ENCODE data around the gene SOS2.
A peak's percentile ranks its signal among the peaks of the same experiment; 100 is the strongest.

SOS2 gene

GRCh38 chr14:50072395-50072794, 159.0 kb downstream of the SOS2 start:
- H3K4me3 ChIP-seq (replicated peaks in 1 of 2; ENCODE audit: low read depth in 2 of 2, low read length in 2 of 2), result no peak overlapping the region
- DNase-seq (ENCODE audit: low read depth in 2 of 2), result no peak
- TF ChIP-seq CTCF (IDR thresholded peaks at IDR 0.05; ENCODE audit: low read depth, low read length), result no peak

- no peak overlapping the region for H3K4me3 ChIP-seq (replicated peaks in 1 of 2; ENCODE audit: low read depth in 2 of 2, low read length in 2 of 2)
- TF ChIP-seq CTCF (IDR thresholded peaks at IDR 0.05; ENCODE audit: low read depth, low read length), result no peak
- no peak for DNase-seq (ENCODE audit: low read depth in 2 of 2)
Observed at GRCh38 chr14:50070840-50071548, 160.4 kb downstream of the SOS2 start.

GRCh38 chr14:50070230-50070629, 161.1 kb downstream of the SOS2 start:
- TF ChIP-seq CTCF (IDR thresholded peaks at IDR 0.05; ENCODE audit: low read depth, low read length), result no peak
- H3K4me3 ChIP-seq (replicated peaks in 1 of 2; ENCODE audit: low read depth in 2 of 2, low read length in 2 of 2), result no peak overlapping the region
- no peak for DNase-seq (ENCODE audit: low read depth in 2 of 2)

- no peak for DNase-seq (ENCODE audit: low read depth in 2 of 2)
- H3K4me3 ChIP-seq (replicated peaks in 1 of 2; ENCODE audit: low read depth in 2 of 2, low read length in 2 of 2), result no peak overlapping the region
- TF ChIP-seq CTCF (IDR thresholded peaks at IDR 0.05; ENCODE audit: low read depth, low read length), result no peak
Observed at GRCh38 chr14:50069325-50069724, 162.1 kb downstream of the SOS2 start.

- DNase-seq (ENCODE audit: low read depth in 2 of 2), result no peak
- no peak overlapping the region for H3K4me3 ChIP-seq (replicated peaks in 1 of 2; ENCODE audit: low read depth in 2 of 2, low read length in 2 of 2)
- no peak for TF ChIP-seq CTCF (IDR thresholded peaks at IDR 0.05; ENCODE audit: low read depth, low read length)
Observed at GRCh38 chr14:50068496-50068895, 162.9 kb downstream of the SOS2 start.

- TF ChIP-seq CTCF (IDR thresholded peaks at IDR 0.05; ENCODE audit: low read depth, low read length), result no peak
- DNase-seq (ENCODE audit: low read depth in 2 of 2), result peak; percentile 54 to 89
- H3K4me3 ChIP-seq (replicated peaks in 1 of 2; ENCODE audit: low read depth in 2 of 2, low read length in 2 of 2), result no peak overlapping the region
Observed at GRCh38 chr14:50067723-50068495, 163.5 kb downstream of the SOS2 start.

Data from cardiac fibroblast (primary cell).